WTC11 (cell line): ENCODE results near the gene SCYGR4. TPM values are rescaled to one million over a fixed set of nuclear protein-coding genes. Genes with fewer than 3 reads are reported as not detected.

Source experiments
- ATAC-seq: fragments of 200-7000 bp; cut with Tn5 transposase; 2 replicates; pipeline ENCODE4 v1.10.0; 2021; ENCODE audit warnings: mild to moderate bottlenecking, moderate library complexity
- CTCF ChIA-PET: fragments of 300-600 bp; sonication (Branson Sonifier 250); formaldehyde crosslinking; loops from one replicate; lab custom pipeline; 2021; ENCODE audit warnings: antibody characterized with exemption; lab: Charles Lee
- POLR2A ChIA-PET: fragments of 350-600 bp; sonication (Branson Sonifier 250); formaldehyde crosslinking; loops from one replicate; lab custom pipeline; 2021; ENCODE audit warnings: antibody characterized with exemption; lab: Charles Lee
- DNase-seq: peaks from one replicate; pipeline ENCODE4 v3.0.0; 2021; ENCODE audit warnings: low spot score
- H3K27ac Mint-ChIP-seq: 2 replicates; pipeline ENCODE4 v1.8.0; 2021; ENCODE audit warnings: mixed read lengths
- H3K27me3 Mint-ChIP-seq: 2 replicates; pipeline ENCODE4 v1.8.0; 2021; ENCODE audit warnings: low read depth, mild to moderate bottlenecking, moderate library complexity, mixed read lengths
- H3K36me3 Mint-ChIP-seq: 2 replicates; pipeline ENCODE4 v1.8.0; 2021; ENCODE audit warnings: mixed read lengths
- H3K4me1 Mint-ChIP-seq: 2 replicates; pipeline ENCODE4 v1.8.0; 2022; ENCODE audit warnings: mixed read lengths
- H3K4me3 Mint-ChIP-seq: 2 replicates; pipeline ENCODE4 v1.8.0; 2021; ENCODE audit warnings: mild to moderate bottlenecking, moderate library complexity, mixed read lengths
- H3K9me3 Mint-ChIP-seq: 2 replicates; pipeline ENCODE4 v1.8.0; 2021; ENCODE audit warnings: mixed read lengths
- AFF4 ChIP-seq: sonication (generic); formaldehyde crosslinking; IDR thresholded peaks from 2 replicates; pipeline ENCODE4 v1.8.1; 2023; ENCODE audit warnings: mild to moderate bottlenecking, missing genetic modification reagents, borderline replicate concordance
- ATF1 ChIP-seq: sonication (generic); formaldehyde crosslinking; IDR thresholded peaks from 2 replicates; pipeline ENCODE4 v1.8.1; 2023; ENCODE audit warnings: mild to moderate bottlenecking, moderate library complexity, missing genetic modification reagents
- CBFB ChIP-seq: sonication (generic); formaldehyde crosslinking; IDR thresholded peaks from 2 replicates; pipeline ENCODE4 v1.8.1; 2022; ENCODE audit warnings: mild to moderate bottlenecking, low read depth, missing genetic modification reagents
- ETV6 ChIP-seq: sonication (generic); formaldehyde crosslinking; IDR thresholded peaks from 2 replicates; pipeline ENCODE4 v1.8.1; 2022; ENCODE audit warnings: mild to moderate bottlenecking, missing genetic modification reagents
- FOXJ3 ChIP-seq: sonication (generic); formaldehyde crosslinking; IDR thresholded peaks from 2 replicates; pipeline ENCODE4 v1.9.0; 2021; ENCODE audit warnings: missing genetic modification reagents, mild to moderate bottlenecking, borderline replicate concordance
- FOXK1 ChIP-seq: sonication (generic); formaldehyde crosslinking; IDR thresholded peaks from 2 replicates; pipeline ENCODE4 v1.8.0; 2022; ENCODE audit warnings: mild to moderate bottlenecking, moderate library complexity, missing genetic modification reagents
- JAZF1 ChIP-seq: fragments of 250-450 bp; sonication (Bioruptor Pico); IDR thresholded peaks from 2 replicates; pipeline ENCODE4 v1.9.0; 2021; ENCODE audit warnings: moderate library complexity, mild to moderate bottlenecking, inconsistent platforms
- KAT7 ChIP-seq: sonication (generic); formaldehyde crosslinking; IDR thresholded peaks from 2 replicates; pipeline ENCODE4 v1.8.1; 2023; ENCODE audit warnings: missing genetic modification reagents, mild to moderate bottlenecking, borderline replicate concordance
- NFATC4 ChIP-seq: fragments of 250-450 bp; sonication (Bioruptor Pico); IDR thresholded peaks from 2 replicates; pipeline ENCODE4 v1.9.0; 2021; ENCODE audit warnings: mild to moderate bottlenecking
- NFE2L1 ChIP-seq: sonication (generic); formaldehyde crosslinking; IDR thresholded peaks from 2 replicates; pipeline ENCODE4 v1.8.1; 2023; ENCODE audit warnings: missing genetic modification reagents
- NFYB ChIP-seq: sonication (generic); formaldehyde crosslinking; conservative IDR thresholded peaks from 2 replicates; pipeline ENCODE4 v1.8.0; 2022; ENCODE audit warnings: low read depth, missing genetic modification reagents
- NR3C1 ChIP-seq: sonication (generic); formaldehyde crosslinking; conservative IDR thresholded peaks from 2 replicates; pipeline ENCODE4 v1.8.1; 2023; ENCODE audit warnings: low read depth, mild to moderate bottlenecking, missing genetic modification reagents
- SMAD4 ChIP-seq: sonication (generic); formaldehyde crosslinking; IDR thresholded peaks from 2 replicates; pipeline ENCODE4 v1.8.0; 2022; ENCODE audit warnings: mild to moderate bottlenecking, missing genetic modification reagents
- SOX15 ChIP-seq: fragments of 250-450 bp; sonication (Bioruptor Pico); IDR thresholded peaks from 2 replicates; pipeline ENCODE4 v1.9.0; 2021; ENCODE audit warnings: mild to moderate bottlenecking
- TCF7 ChIP-seq: sonication (generic); formaldehyde crosslinking; IDR thresholded peaks from 2 replicates; pipeline ENCODE4 v1.8.0; 2022; ENCODE audit warnings: mild to moderate bottlenecking, low read depth, missing genetic modification reagents, moderate library complexity
- TEAD1 ChIP-seq: sonication (generic); formaldehyde crosslinking; IDR thresholded peaks from 2 replicates; pipeline ENCODE4 v1.8.0; 2022; ENCODE audit warnings: mild to moderate bottlenecking, missing genetic modification reagents
- TP53 ChIP-seq: sonication (generic); formaldehyde crosslinking; IDR thresholded peaks from 2 replicates; pipeline ENCODE4 v1.8.1; 2023; ENCODE audit warnings: mild to moderate bottlenecking, missing genetic modification reagents
- ZMAT4 ChIP-seq: fragments of 250-450 bp; sonication (Bioruptor Pico); IDR thresholded peaks from 2 replicates; pipeline ENCODE4 v1.9.0; 2021; ENCODE audit warnings: mild to moderate bottlenecking
- ZNF232 ChIP-seq: sonication (generic); formaldehyde crosslinking; IDR thresholded peaks from 2 replicates; pipeline ENCODE4 v1.8.0; 2022; ENCODE audit warnings: mild to moderate bottlenecking, missing genetic modification reagents
- ZNF671 ChIP-seq: fragments of 250-450 bp; sonication (Bioruptor Pico); IDR thresholded peaks from 2 replicates; pipeline ENCODE4 v1.8.0; 2021; ENCODE audit warnings: mild to moderate bottlenecking
- total RNA-seq: library from RNA; stranded (reverse); gene quantifications from 3 replicates; pipeline ENCODE4 v1.2.3, GENCODE V29; 2021
- TF ChIP-seq, protein P1 (sequence below): sonication (generic); formaldehyde crosslinking; conservative IDR thresholded peaks from 2 replicates; pipeline ENCODE4 v1.8.1; 2022; ENCODE audit warnings: mild to moderate bottlenecking, missing genetic modification reagents
- TF ChIP-seq, protein P2 (sequence below): sonication (generic); formaldehyde crosslinking; IDR thresholded peaks from 2 replicates; pipeline ENCODE4 v1.8.0; 2022; ENCODE audit warnings: mild to moderate bottlenecking, missing genetic modification reagents
- TF ChIP-seq, protein P3 (sequence below): fragments of 250-450 bp; sonication (Bioruptor Pico); IDR thresholded peaks from 2 replicates; pipeline ENCODE4 v1.8.0; 2021; ENCODE audit warnings: mild to moderate bottlenecking
- TF ChIP-seq, protein P4 (sequence below): fragments of 250-450 bp; sonication (Bioruptor Pico); IDR thresholded peaks from 2 replicates; pipeline ENCODE4 v1.9.0; 2021; ENCODE audit warnings: moderate library complexity, mild to moderate bottlenecking, inconsistent platforms, borderline replicate concordance
- TF ChIP-seq, protein P5 (sequence below): sonication (generic); formaldehyde crosslinking; IDR thresholded peaks from 2 replicates; pipeline ENCODE4 v1.8.0; 2022; ENCODE audit warnings: mild to moderate bottlenecking, missing genetic modification reagents
- TF ChIP-seq, protein P6 (sequence below): fragments of 250-450 bp; sonication (Bioruptor Pico); IDR thresholded peaks from 2 replicates; pipeline ENCODE4 v1.9.0; 2021; ENCODE audit warnings: mild to moderate bottlenecking

SCYGR4 gene
- total RNA-seq, 1 experiment from 2014 or later, result not detected

DNA sequence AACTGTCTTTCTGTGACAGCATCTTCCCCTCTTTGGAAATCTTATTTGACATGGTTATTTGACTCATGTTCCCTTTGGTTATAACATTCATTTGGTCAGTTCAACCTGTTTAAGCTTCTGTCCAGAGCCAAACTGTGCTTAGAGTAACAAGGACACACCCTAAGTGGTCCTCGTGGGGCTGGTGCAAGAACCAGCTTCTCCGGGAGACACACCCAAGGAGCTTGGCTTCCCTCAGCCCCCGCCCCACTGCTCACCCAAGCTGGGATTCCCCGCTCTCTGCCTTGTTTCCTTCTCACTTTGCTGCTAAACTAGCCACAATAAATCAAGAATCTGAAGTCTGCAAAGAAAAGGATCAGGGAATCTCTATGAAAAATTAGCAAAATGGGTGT lies 4.0 kb upstream of the SCYGR4 start:
- TF ChIP-seq, protein P1, sequence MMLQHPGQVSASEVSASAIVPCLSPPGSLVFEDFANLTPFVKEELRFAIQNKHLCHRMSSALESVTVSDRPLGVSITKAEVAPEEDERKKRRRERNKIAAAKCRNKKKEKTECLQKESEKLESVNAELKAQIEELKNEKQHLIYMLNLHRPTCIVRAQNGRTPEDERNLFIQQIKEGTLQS (CRISPR knock-in tag), result no peak
- TF ChIP-seq, protein P2, sequence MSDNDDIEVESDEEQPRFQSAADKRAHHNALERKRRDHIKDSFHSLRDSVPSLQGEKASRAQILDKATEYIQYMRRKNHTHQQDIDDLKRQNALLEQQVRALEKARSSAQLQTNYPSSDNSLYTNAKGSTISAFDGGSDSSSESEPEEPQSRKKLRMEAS (CRISPR knock-in tag), result no peak
- TF ChIP-seq NFATC4 (CRISPR knock-in tag) (no peak), NFYB (CRISPR knock-in tag) (no peak), SOX15 (CRISPR knock-in tag) (no peak), ETV6 (no peak), TEAD1 (CRISPR knock-in tag) (no peak), ZNF671 (no peak), JAZF1 (CRISPR knock-in tag) (no peak), TP53 (CRISPR knock-in tag) (no peak), ZNF232 (CRISPR knock-in tag) (no peak), ZMAT4 (no peak), TCF7 (CRISPR knock-in tag) (no peak), NFE2L1 (CRISPR knock-in tag) (no peak), KAT7 (CRISPR knock-in tag) (no peak)
- TF ChIP-seq, protein P3, sequence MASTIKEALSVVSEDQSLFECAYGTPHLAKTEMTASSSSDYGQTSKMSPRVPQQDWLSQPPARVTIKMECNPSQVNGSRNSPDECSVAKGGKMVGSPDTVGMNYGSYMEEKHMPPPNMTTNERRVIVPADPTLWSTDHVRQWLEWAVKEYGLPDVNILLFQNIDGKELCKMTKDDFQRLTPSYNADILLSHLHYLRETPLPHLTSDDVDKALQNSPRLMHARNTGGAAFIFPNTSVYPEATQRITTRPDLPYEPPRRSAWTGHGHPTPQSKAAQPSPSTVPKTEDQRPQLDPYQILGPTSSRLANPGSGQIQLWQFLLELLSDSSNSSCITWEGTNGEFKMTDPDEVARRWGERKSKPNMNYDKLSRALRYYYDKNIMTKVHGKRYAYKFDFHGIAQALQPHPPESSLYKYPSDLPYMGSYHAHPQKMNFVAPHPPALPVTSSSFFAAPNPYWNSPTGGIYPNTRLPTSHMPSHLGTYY, result no peak
- TF ChIP-seq, protein P4, sequence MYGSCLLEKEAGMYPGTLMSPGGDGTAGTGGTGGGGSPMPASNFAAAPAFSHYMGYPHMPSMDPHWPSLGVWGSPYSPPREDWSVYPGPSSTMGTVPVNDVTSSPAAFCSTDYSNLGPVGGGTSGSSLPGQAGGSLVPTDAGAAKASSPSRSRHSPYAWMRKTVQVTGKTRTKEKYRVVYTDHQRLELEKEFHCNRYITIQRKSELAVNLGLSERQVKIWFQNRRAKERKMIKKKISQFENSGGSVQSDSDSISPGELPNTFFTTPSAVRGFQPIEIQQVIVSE (CRISPR knock-in tag), result no peak
- TF ChIP-seq, protein P5, sequence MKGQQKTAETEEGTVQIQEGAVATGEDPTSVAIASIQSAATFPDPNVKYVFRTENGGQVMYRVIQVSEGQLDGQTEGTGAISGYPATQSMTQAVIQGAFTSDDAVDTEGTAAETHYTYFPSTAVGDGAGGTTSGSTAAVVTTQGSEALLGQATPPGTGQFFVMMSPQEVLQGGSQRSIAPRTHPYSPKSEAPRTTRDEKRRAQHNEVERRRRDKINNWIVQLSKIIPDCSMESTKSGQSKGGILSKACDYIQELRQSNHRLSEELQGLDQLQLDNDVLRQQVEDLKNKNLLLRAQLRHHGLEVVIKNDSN (CRISPR knock-in tag), result no peak
- H3K27ac Mint-ChIP-seq, result no peak overlapping the region

DNA sequence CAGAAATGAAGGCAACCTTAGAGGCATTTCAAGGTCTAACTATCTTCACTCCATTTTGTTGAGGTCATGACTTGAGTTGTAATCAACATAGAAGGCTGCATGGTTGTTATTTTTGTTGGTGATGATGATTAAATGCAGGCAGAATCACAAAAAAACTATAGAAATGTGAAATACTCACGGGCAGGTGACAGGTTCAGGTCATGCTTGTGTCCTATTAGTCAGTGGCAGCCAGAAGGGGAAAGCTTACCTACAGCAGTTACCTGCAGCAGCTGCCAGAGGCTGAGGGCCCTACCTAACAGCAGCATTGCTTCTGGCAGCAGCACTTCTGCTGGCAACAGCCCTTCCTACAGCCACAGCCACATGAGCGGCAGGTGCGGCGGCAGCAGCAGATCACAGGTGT lies 3.1 kb upstream of the SCYGR4 start:
- ATAC-seq (no peak), DNase-seq (no peak)
- ChIA-PET POLR2A (no interaction called here), CTCF (no interaction called here)
- Mint-ChIP-seq H3K4me1 (peaks cover 24% of the 10 kb centered on the region), H3K27ac (no peak overlapping the region), H3K27me3 (peaks cover 3% of the 10 kb centered on the region; the same call in 1 of the 2 replicates), H3K36me3 (no peaks in the 10 kb centered on the region), H3K4me3 (no peak overlapping the region), H3K9me3 (no peaks in the 10 kb centered on the region)
- TF ChIP-seq FOXJ3 (CRISPR knock-in tag), result no peak
- TF ChIP-seq, protein P6, sequence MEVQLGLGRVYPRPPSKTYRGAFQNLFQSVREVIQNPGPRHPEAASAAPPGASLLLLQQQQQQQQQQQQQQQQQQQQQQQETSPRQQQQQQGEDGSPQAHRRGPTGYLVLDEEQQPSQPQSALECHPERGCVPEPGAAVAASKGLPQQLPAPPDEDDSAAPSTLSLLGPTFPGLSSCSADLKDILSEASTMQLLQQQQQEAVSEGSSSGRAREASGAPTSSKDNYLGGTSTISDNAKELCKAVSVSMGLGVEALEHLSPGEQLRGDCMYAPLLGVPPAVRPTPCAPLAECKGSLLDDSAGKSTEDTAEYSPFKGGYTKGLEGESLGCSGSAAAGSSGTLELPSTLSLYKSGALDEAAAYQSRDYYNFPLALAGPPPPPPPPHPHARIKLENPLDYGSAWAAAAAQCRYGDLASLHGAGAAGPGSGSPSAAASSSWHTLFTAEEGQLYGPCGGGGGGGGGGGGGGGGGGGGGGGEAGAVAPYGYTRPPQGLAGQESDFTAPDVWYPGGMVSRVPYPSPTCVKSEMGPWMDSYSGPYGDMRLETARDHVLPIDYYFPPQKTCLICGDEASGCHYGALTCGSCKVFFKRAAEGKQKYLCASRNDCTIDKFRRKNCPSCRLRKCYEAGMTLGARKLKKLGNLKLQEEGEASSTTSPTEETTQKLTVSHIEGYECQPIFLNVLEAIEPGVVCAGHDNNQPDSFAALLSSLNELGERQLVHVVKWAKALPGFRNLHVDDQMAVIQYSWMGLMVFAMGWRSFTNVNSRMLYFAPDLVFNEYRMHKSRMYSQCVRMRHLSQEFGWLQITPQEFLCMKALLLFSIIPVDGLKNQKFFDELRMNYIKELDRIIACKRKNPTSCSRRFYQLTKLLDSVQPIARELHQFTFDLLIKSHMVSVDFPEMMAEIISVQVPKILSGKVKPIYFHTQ (CRISPR knock-in tag), result no peak
- TF ChIP-seq JAZF1 (CRISPR knock-in tag), result no peak
- no peak for TF ChIP-seq AFF4
- no peak for TF ChIP-seq NR3C1 (CRISPR knock-in tag)
- no peak for TF ChIP-seq CBFB (CRISPR knock-in tag)
- no peak for TF ChIP-seq SMAD4 (CRISPR knock-in tag)
- no peak for TF ChIP-seq ZMAT4
- no peak for TF ChIP-seq FOXK1 (CRISPR knock-in tag)
- TF ChIP-seq ATF1 (CRISPR knock-in tag), result no peak

More for the DNA sequence above, 4.0 kb upstream of the SCYGR4 start:
- ChIA-PET CTCF (no interaction called here), POLR2A (no interaction called here)
- H3K36me3 Mint-ChIP-seq, result no peaks in the 10 kb centered on the region
- no peak for DNase-seq
- peaks cover 24% of the 10 kb centered on the region for H3K4me1 Mint-ChIP-seq
- H3K9me3 Mint-ChIP-seq, result no peaks in the 10 kb centered on the region
- no peak for ATAC-seq
- H3K27me3 Mint-ChIP-seq, result peaks cover 3% of the 10 kb centered on the region; the same call in 1 of the 2 replicates
- no peak overlapping the region for H3K4me3 Mint-ChIP-seq
